ENCODE measurements around the gene ARSD.

DNA sequence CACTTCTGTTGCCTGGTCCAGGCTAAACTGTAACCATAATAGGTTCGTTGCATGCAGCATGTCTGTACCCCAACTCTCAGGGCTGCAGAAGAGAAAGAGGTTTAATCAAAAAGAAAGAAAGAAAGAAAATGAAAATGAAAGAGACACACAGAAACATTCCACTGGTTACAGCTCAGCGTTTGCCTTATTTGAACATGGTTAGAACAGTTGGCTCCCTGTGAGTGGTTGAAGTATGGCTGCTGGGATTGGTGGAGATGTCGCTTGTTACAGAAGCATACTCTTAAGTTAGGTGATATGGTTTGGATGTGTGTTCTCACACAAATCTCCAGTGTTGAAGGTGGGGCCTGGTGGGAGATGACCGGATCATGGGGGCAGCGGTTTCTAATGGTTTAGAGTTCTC lies 36.3 kb downstream of the ARSD start:
- TF ChIP-seq, protein P1, sequence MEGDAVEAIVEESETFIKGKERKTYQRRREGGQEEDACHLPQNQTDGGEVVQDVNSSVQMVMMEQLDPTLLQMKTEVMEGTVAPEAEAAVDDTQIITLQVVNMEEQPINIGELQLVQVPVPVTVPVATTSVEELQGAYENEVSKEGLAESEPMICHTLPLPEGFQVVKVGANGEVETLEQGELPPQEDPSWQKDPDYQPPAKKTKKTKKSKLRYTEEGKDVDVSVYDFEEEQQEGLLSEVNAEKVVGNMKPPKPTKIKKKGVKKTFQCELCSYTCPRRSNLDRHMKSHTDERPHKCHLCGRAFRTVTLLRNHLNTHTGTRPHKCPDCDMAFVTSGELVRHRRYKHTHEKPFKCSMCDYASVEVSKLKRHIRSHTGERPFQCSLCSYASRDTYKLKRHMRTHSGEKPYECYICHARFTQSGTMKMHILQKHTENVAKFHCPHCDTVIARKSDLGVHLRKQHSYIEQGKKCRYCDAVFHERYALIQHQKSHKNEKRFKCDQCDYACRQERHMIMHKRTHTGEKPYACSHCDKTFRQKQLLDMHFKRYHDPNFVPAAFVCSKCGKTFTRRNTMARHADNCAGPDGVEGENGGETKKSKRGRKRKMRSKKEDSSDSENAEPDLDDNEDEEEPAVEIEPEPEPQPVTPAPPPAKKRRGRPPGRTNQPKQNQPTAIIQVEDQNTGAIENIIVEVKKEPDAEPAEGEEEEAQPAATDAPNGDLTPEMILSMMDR (IDR thresholded peaks at IDR 0.05; ENCODE audit: borderline replicate concordance, extremely low read depth, low read length, poor library complexity, severe bottlenecking) = no peak
- no peak for TF ChIP-seq EZH2 (IDR thresholded peaks at IDR 0.05; ENCODE audit: borderline replicate concordance, low read depth, low read length, severe bottlenecking)

All from DND-41 (cell line).